Amniotic stem cell (primary cell): ENCODE results near the gene CNNM2.
"Not testable (repeated sequence)": the region's sequence is repeated elsewhere in the genome, so short reads cannot be mapped to it uniquely, and the experiment has no call there.

Source experiments
- DNase-seq: peaks from one replicate; lab custom pipeline; 2025; lab: John Stamatoyannopoulos, UW

CNNM2 gene

DNA sequence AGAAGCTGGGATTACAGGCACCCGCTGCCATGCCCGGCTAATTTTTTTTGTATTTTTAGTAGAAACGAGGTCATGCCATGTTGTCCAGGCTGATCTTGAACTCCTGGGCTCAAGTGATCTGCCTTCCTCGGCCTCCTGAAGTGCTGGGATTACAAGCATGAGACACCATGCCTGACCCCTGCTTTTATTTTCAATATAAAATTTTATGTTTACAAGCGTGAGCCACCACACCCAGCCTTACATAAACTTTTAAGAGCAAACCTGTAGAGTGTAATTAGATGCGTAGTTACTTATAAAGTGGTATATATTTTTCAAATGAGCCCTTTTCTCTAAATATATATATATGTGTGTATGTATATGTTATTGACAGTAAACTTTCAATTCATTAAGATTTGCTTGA is 8.7 kb downstream of the CNNM2 start:
- no peak for DNase-seq

DNA sequence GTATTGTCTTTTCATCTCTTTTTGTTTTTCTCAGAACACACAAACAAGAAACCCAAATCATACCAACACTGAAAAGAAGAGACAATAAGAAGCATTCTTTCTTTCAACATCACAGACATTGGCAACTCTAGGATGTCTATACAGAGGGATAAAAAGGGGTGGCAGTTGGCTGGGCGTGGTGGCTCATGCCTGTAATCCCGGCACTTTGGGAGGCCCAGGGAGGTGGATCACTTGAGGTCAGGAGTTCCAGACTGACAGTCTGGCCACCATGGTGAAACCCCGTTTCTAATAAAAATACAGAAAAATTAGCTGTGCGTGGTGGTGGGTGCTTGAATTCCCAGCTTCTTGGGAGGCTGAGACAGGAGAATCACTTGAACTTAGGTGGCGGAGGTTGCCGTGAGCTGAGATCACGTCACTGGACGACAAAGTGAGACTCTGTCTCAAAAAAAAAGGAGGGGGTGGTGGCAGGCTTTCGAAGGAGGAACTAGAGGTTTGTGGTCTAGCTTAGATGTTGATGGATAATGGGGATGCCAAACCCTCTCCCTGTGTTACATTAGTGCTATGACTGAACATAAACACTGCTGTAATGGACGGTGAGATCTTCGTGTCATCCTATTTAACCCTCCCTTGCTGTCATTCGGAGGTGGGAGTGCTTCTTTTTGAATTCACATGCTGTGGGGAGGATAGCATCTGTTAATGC is 9.4 kb downstream of the CNNM2 start:
- DNase-seq = no peak

- DNase-seq = not testable (repeated sequence)
Observed at GRCh38 chr10:102928442-102928841, 10.3 kb downstream of the CNNM2 start.

GRCh38 chr10:102930720-102931119 is 12.6 kb downstream of the CNNM2 start:
- DNase-seq = no peak

DNA sequence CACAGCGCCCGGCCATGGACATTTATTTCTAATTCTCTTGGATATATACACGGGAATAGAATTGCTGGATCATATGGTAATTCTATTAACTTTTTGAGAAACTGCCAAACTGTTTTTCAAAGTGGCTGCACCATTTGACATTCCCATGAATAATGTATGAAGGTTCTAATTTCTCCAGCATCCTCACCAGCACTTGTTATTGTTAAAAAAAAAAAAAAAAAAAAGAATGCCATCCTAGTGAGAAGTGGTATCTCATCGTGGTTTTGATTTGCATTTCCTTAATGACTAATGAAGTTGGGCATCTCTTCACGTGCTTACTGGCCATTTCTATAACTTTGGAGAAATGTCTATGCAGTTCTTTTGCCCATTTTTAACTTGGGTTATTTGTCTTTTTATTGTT is 13.5 kb downstream of the CNNM2 start:
- DNase-seq = no peak

DNA sequence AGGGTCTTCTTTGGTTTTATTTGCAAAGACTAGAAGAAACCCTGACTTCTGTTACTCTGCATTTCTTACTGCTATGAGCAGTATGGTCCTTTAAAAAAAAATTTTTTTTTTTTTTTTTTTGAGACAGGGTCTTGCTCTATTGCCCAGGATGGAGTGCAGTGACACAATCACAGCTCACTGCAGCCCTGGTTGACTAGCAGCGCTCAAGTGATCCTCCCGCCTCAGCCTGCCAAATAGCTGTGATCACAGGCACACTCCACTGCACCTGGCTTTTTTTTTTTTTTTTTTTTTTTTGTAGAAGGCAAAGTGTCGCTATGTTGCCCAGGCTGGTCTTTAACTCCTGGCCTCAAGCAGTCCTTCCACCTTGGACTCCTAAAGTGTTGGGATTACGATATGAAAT is 17.4 kb downstream of the CNNM2 start:
- DNase-seq = no peak

DNA sequence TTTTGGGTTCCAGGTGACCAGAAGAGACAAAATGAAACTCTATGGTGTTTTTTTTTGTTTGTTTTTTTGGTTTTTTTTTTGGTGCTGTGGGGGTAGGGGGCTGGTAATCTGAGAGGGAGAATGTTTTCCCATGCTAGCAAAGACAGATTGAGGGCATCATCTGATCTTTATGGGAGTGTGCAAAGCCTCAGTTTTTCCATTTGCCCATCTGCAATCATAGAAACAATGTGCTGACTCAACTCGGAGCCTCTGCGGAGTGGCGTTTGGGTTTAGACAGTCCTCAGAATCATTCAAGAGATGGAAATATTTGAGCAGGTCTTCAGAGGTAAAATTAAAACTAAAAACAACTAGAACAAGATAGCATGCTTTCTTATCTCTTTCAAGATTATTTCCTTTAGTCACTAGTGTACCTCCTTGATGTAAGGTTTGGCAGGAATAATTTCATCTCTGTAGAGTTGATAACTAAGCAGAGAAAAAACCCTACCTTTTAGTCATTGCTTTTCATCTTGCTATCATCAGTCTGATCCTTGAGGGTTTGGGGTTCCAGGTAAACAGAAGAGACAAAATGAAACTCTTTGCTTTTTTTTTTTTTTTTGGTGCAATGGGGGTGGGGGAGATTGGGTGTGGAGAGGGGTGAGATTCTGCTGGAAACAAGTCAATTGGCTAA is 18.0 kb downstream of the CNNM2 start:
- no peak for DNase-seq

- no peak for DNase-seq
Observed at GRCh38 chr10:102941401-102941800, 23.3 kb downstream of the CNNM2 start.

- no peak for DNase-seq
Observed at GRCh38 chr10:102945449-102945848, 27.4 kb downstream of the CNNM2 start.

GRCh38 chr10:102945962-102946361 is 27.9 kb downstream of the CNNM2 start:
- DNase-seq = no peak

GRCh38 chr10:102946992-102947391 is 28.9 kb downstream of the CNNM2 start:
- no peak for DNase-seq

DNA sequence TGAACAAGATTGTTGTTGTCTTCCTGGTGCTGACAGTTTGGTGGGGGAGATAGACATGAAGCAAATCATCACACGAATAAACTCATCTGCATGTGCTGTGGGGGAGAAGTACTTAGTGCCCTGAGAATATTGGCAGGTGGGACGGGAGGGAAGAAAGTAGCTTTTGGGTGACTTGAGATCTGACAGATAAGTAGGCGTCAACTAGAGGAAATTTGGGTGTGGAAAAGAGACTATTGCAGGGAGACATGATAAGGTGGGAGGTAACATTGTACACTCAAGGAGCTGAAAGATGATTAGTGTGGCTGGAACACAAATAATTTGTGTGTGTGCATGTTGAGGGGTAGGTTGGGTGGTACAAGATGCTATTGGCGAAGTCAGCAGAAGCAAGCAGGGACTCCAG is 30.1 kb downstream of the CNNM2 start:
- no peak for DNase-seq

GRCh38 chr10:102948786-102949185 is 30.7 kb downstream of the CNNM2 start:
- DNase-seq = no peak

- DNase-seq = no peak
Observed at GRCh38 chr10:102949916-102950315, 31.8 kb downstream of the CNNM2 start.

DNA sequence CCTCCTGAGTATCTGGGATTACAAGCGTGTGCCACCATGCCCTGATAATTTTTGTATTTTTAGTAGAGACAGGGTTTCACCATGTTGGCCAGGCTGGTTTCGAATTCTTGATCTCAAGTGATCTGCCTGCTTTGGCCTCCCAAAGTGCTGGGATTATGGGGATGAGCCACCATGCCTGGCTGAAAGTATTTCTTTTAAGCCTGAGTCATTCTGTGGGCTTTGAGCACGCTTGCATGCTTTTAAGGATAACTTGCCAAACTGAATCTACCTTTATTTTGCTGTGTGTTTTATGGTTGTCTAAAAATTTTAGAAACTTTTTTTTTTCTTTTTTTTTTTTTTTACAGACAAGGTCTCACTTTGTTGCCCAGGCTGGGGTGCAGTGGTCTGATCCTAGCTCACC is 33.2 kb downstream of the CNNM2 start:
- no peak for DNase-seq

DNA sequence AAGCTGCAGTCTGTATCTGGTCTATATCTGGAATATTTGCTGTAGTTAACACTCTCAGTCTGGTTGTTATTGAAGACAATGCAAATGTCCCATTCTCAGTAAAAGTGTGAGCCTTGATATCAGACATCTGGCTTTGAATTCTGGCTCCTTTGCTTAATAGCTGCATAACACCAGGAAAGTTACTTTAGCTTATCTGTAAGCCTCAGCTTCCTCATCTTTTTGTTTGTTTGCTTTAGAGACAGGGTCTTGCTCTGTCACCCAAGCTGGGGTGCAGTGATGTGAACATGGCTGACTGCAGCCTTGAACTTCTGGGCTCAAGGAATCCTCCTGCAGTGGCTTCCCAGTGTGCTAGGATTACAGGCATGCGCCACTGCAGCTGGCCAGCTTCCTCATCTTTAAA is 41.3 kb downstream of the CNNM2 start:
- DNase-seq = no peak

GRCh38 chr10:102960157-102960556 is 42.1 kb downstream of the CNNM2 start:
- DNase-seq = no peak

DNA sequence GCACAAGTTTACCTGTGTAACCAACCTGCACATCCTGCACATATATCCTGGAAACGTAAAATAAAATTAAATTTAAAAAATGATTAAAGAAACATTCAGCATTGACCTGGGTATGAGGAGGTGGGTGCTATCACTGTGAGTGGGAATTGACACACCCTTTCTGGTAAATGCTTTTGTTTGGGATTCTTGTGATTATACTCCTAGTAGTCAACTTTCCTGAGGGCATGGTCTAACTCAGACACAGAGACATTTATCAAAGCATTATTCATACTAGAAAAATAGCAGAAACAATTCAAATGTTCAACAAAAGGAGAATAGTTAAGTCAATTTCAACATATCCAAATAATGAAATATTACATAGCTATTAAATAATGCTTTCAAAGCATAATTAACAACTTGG is 44.2 kb downstream of the CNNM2 start:
- no peak for DNase-seq

DNA sequence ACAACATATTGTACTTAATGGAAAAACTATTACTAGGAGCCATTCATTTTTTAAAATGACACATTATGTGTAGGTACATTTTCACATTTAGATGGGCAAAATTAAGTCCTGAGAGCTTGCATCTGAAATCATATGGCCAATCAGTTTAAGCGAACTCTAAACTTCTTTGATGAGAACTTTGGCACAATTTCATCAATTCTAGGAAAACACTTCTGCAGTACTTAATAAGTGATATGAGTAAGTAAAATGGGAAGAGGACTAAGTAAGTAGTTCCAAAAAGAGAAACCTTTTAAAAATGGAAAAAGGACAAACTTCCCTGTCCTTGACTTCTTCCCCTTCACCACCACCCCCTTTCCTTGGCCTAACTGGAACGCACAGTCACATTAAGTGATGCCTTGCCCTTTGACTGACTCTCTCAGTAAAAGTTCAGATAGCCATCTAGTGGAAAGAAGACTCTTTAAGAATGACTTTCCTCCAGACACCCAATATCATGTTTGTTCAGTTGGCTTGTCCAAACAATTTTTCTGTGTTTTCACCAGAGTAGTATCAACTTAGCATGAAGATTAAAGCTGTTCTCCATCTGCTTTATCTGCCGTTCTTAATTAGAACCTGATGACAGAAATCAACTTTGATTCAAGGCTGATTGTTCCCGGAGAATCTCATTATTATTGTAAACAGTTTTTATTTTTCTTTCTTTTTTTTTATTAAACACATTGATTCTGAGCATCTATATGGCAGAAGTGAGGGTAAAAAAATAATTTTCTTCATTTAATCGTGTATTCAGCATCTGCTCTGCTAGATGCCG is 45.1 kb downstream of the CNNM2 start:
- DNase-seq = no peak

DNA sequence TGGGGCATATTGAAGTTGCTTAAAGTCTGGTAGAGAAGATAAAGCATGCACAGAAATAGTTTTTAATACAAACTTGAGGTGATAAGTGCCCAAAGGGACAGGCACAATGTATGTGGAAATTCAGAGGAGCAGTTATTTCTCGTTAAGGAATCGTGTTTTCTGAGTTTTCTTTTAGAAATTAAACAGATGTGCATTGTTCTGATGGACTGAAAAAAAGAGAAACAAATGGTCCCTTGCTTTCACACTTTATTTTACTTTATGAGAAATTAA is 45.6 kb downstream of the CNNM2 start:
- no peak for DNase-seq

DNA sequence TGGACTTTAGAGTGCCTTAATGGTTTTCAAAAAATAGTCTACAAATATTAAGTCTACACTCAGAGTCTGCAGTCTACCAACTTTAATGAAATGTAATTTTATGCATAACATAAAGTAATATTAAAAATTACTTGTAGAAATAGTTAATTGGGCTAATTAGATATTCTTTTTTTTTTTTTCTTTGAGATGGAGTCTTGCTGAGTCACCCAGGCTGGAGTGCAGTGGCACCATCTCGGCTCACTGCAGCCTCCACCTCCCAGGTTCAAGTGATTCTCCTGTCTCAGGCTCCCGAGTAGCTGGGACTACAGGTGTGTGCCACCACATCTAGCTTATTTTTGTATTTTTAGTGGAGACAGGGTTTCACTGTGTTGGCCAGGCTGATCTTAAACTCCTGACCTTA is 46.0 kb downstream of the CNNM2 start:
- not testable (repeated sequence) for DNase-seq

GRCh38 chr10:102964713-102965112 is 46.6 kb downstream of the CNNM2 start:
- DNase-seq = no peak

- DNase-seq = no peak
Observed at GRCh38 chr10:102965311-102965851, 47.3 kb downstream of the CNNM2 start.
